ENCODE data around the gene SUCLG2. TPM values are rescaled to one million over a fixed set of nuclear protein-coding genes. Genes with fewer than 3 reads are reported as not detected.

The SUCLG2 gene
- total and polyA plus RNA-seq, 7 donors, result 63.7 to 102 (median 90.5) TPM

DNA sequence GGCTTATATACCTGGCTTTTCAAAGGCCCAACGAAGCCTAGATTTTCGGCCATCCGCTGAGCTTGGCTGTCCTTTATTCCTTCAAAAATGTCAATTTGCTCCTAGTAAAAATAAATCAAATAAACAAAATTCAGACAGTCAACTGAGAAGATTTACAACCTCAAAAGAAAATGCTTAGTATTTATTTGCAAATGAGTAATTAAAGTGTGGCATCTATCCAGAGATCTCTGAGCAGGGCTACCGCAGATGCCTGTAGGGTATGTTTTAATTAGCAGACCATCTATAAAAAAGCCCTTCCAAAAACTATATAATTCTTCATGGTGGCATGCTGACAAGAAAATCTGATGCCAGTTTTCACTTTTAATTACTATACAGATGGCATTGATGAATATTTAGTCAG lies 136.2 kb downstream of the SUCLG2 start:
- DNase-seq (no peak), ATAC-seq (no peak)
- TF ChIP-seq, protein P1, sequence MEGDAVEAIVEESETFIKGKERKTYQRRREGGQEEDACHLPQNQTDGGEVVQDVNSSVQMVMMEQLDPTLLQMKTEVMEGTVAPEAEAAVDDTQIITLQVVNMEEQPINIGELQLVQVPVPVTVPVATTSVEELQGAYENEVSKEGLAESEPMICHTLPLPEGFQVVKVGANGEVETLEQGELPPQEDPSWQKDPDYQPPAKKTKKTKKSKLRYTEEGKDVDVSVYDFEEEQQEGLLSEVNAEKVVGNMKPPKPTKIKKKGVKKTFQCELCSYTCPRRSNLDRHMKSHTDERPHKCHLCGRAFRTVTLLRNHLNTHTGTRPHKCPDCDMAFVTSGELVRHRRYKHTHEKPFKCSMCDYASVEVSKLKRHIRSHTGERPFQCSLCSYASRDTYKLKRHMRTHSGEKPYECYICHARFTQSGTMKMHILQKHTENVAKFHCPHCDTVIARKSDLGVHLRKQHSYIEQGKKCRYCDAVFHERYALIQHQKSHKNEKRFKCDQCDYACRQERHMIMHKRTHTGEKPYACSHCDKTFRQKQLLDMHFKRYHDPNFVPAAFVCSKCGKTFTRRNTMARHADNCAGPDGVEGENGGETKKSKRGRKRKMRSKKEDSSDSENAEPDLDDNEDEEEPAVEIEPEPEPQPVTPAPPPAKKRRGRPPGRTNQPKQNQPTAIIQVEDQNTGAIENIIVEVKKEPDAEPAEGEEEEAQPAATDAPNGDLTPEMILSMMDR (IDR thresholded peaks at IDR 0.05), result no peak
- H3K36me3 ChIP-seq (ENCODE audit: insufficient read depth in 1 of 2, low read depth in 1 of 2), result peaks cover 0 to 26% of the 10 kb centered on the region in 2 donors
- H3K4me1 ChIP-seq, result peaks cover 9% of the 10 kb centered on the region
- WGBS, 3 donors, result 97 to 98% (median 98%) methylated on average over 4 of the region's 4 CpGs
- no peak overlapping the region for H3K27ac ChIP-seq
- H3K9me3 ChIP-seq, result no peaks in the 10 kb centered on the region
- intact Hi-C loops (cut with DNase I), result no loop called here
- H3K27me3 ChIP-seq (ENCODE audit: insufficient read depth in 3 of 3, low read length in 2 of 3), result no peaks in the 10 kb centered on the region
- H3K4me3 ChIP-seq, result no peak overlapping the region

DNA sequence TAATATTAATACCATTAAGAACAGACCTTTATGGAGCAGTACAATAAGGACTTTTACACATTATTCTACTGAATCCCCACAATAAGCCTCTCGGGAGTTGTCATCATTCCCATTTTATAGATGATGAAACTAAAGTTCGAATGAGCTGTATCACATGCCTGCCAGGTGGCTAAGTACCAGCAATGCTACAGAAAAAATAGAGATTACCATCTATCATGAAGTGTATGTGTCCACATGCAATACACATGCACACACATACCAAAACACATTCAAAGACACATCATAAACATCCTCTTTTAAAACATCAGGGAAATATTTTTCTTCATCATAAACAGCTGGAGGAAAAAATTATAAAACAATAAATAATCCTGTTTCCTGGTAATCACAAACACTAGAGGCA lies 136.6 kb downstream of the SUCLG2 start:
- intact Hi-C loops (cut with DNase I), result no loop called here
- TF ChIP-seq, protein P1 (IDR thresholded peaks at IDR 0.05), result no peak
- Histone ChIP-seq H3K36me3 (ENCODE audit: insufficient read depth in 1 of 2, low read depth in 1 of 2) (peaks cover 0 to 26% of the 10 kb centered on the region in 2 donors), H3K9me3 (no peaks in the 10 kb centered on the region), H3K27ac (no peak overlapping the region), H3K27me3 (ENCODE audit: insufficient read depth in 3 of 3, low read length in 2 of 3) (no peaks in the 10 kb centered on the region), H3K4me1 (peaks cover 9% of the 10 kb centered on the region), H3K4me3 (no peak overlapping the region)
- DNase-seq (no peak), ATAC-seq (no peak)
- 56 to 87% (median 67%) methylated on average over 2 of the region's 2 CpGs for WGBS, 3 donors

DNA sequence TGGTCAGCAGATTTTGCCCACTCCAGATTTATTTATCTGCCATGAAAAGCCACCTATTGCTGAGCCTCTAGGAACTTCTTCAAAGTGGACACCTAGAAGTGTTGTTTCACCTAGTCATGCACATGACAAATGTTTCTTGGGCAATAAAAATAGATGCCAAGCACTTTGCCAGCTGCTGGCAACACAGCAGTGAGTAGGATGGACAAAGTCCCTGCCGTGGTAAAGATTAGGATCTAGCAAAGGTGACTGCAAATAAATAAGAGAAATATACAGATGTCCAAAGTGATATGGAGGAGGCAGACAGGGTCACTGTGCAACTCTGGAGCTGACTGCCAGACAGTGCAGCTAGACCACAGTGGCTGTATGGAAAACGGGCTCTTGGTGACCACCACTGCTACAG lies 137.9 kb downstream of the SUCLG2 start:
- 59 to 66% (median 62%) methylated on average over 2 of the region's 2 CpGs for WGBS, 3 donors
- DNase-seq (peak in 1 of 2 donors; percentile 53), ATAC-seq (peak; percentile 83 to 94 (median 90))
- Histone ChIP-seq H3K27me3 (ENCODE audit: insufficient read depth in 3 of 3, low read length in 2 of 3) (no peaks in the 10 kb centered on the region), H3K36me3 (ENCODE audit: insufficient read depth in 1 of 2, low read depth in 1 of 2) (peaks cover 0 to 26% of the 10 kb centered on the region in 2 donors), H3K4me3 (no peak overlapping the region), H3K9me3 (no peaks in the 10 kb centered on the region), H3K4me1 (peaks cover 9% of the 10 kb centered on the region), H3K27ac (peak overlapping the region; percentile 39)
- TF ChIP-seq, protein P1 (IDR thresholded peaks at IDR 0.05), result no peak
- intact Hi-C loops (cut with DNase I), result no loop called here

DNA sequence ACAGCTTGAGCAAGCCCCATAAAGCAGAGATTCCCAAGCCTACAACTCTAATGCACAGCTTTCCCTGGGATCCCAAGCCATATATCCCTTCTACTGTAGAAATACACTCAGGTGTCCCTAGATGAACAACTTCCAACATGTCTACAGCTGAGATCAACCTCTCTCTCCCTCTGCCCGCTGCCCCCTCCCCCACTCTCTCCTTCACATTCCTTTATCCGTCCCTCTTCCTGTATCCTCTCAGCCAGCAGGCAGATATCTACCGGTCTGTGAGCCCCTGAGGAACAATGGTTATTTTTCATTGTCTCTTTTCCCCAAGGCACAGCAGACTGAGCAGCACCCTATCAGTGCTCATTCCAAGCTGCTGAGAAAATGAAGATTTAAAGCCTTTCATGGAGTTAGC lies 138.6 kb downstream of the SUCLG2 start:
- TF ChIP-seq, protein P1 (IDR thresholded peaks at IDR 0.05), result no peak
- intact Hi-C loops (cut with DNase I), result no loop called here
- Histone ChIP-seq H3K36me3 (ENCODE audit: insufficient read depth in 1 of 2, low read depth in 1 of 2) (peaks cover 0 to 26% of the 10 kb centered on the region in 2 donors), H3K4me3 (no peak overlapping the region), H3K9me3 (no peaks in the 10 kb centered on the region), H3K4me1 (peaks cover 9% of the 10 kb centered on the region), H3K27ac (no peak overlapping the region), H3K27me3 (ENCODE audit: insufficient read depth in 3 of 3, low read length in 2 of 3) (no peaks in the 10 kb centered on the region)
- ATAC-seq (no peak), DNase-seq (no peak)
- 51 to 68% (median 61%) methylated on average over 3 of the region's 3 CpGs for WGBS, 3 donors

DNA sequence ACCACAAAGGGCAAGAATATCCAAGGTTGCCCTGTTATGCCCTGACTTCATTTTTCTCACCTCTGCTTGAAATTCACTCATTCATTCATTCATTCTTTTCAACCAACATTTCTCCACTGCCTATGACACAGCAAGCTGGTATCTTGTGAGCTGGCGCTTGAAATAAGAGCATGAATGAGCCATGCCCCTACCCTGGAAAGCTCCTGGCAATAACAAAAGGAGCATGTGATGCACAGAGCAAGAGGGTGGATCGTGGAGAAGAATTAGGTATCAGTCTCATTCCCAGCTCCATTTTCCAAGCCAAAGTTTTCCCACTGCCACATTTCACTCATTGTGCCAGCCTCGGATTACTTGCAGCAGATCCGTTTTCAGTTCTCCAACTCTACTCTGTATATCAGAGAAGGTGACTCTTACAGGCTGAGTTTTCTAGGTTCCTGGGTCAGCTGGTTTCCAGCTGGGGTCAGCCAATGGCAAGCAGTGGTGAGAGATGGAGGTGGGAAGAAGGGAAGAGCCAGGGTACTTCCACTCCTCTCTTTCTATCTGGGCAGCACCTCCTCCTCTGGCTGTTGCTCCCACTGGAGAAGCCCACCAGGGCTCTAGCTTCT lies 144.8 kb downstream of the SUCLG2 start:
- TF ChIP-seq, protein P1 (IDR thresholded peaks at IDR 0.05), result no peak
- Histone ChIP-seq H3K36me3 (ENCODE audit: insufficient read depth in 1 of 2, low read depth in 1 of 2) (peaks cover 0 to 14% of the 10 kb centered on the region in 2 donors), H3K9me3 (no peaks in the 10 kb centered on the region), H3K27ac (peak overlapping the region; percentile 77), H3K4me3 (no peak overlapping the region), H3K27me3 (ENCODE audit: insufficient read depth in 3 of 3, low read length in 2 of 3) (no peaks in the 10 kb centered on the region), H3K4me1 (peaks cover 19% of the 10 kb centered on the region)
- intact Hi-C loops (cut with DNase I), result loop anchor here in 1 of 2 donors (5.0 kb wide), 1 partner anchor 143 kb away; the partner anchor contains the start of gene SUCLG2
- DNase-seq (no peak), ATAC-seq (peak; percentile 96 to 98 (median 97))
- 22 to 44% (median 32%) methylated on average over 4 of the region's 4 CpGs for WGBS, 3 donors

Measured in psoas muscle (tissue), 8 donors.